Glutamatergic neuron (in vitro differentiated cells): ENCODE measurements around the gene GRM1. TPM values are rescaled to one million over a fixed set of nuclear protein-coding genes. Genes with fewer than 3 reads are reported as not detected.

Experiments
- DNase-seq: peaks from one replicate; pipeline ENCODE4 v3.0.0; 2022
- H3K27ac Mint-ChIP-seq: one replicate; pipeline ENCODE4 v1.8.0; 2020; ENCODE audit warnings: mild to moderate bottlenecking, mixed read lengths, inconsistent platforms; ENCODE audit not compliant: unreplicated experiment
- H3K27me3 Mint-ChIP-seq: one replicate; pipeline ENCODE4 v1.8.0; 2020; ENCODE audit warnings: mild to moderate bottlenecking, moderate library complexity, mixed read lengths, inconsistent platforms; ENCODE audit not compliant: unreplicated experiment
- H3K36me3 Mint-ChIP-seq: one replicate; pipeline ENCODE4 v1.8.0; 2020; ENCODE audit warnings: mild to moderate bottlenecking, mixed read lengths, inconsistent platforms; ENCODE audit not compliant: unreplicated experiment
- H3K4me1 Mint-ChIP-seq: one replicate; pipeline ENCODE4 v1.8.0; 2020; ENCODE audit warnings: mild to moderate bottlenecking, low read depth, mixed read lengths, inconsistent platforms; ENCODE audit not compliant: unreplicated experiment
- H3K4me3 Mint-ChIP-seq: one replicate; pipeline ENCODE4 v1.8.0; 2020; ENCODE audit warnings: mild to moderate bottlenecking, mixed read lengths, inconsistent platforms; ENCODE audit not compliant: unreplicated experiment
- H3K9me3 Mint-ChIP-seq: one replicate; pipeline ENCODE4 v1.8.0; 2020; ENCODE audit warnings: mild to moderate bottlenecking, moderate library complexity, mixed read lengths, inconsistent platforms; ENCODE audit not compliant: unreplicated experiment
- CTCF ChIP-seq: fragments of 200-600 bp; sonication (generic); IDR thresholded peaks from one replicate; pipeline ENCODE4 v1.5.0; 2021; ENCODE audit not compliant: partially characterized antibody, unreplicated experiment
- total RNA-seq: library from RNA; stranded (reverse); fragmentation: NEBNext Ultra II Directional; extraction: Animal tissue kit (Norgen Biotek cat#: 25700); gene quantifications from one replicate; pipeline ENCODE4 v1.2.1, GENCODE V29; 2021; ENCODE audit not compliant: unreplicated experiment

GRM1 gene
- total RNA-seq, 1 donor from 2014 or later: 0.17 TPM

GRCh38 chr6:146066506-146066905 is 37.6 kb downstream of the GRM1 start:
- Mint-ChIP-seq H3K27me3 (no peaks in the 10 kb centered on the region), H3K4me3 (no peak overlapping the region), H3K9me3 (no peaks in the 10 kb centered on the region), H3K4me1 (no peaks in the 10 kb centered on the region), H3K36me3 (no peaks in the 10 kb centered on the region), H3K27ac (no peak overlapping the region)
- DNase-seq: no peak
- no peak for TF ChIP-seq CTCF

GRCh38 chr6:146071781-146072180 is 42.9 kb downstream of the GRM1 start:
- no peaks in the 10 kb centered on the region for H3K36me3 Mint-ChIP-seq
- TF ChIP-seq CTCF: no peak
- H3K9me3 Mint-ChIP-seq: no peaks in the 10 kb centered on the region
- H3K4me3 Mint-ChIP-seq: no peak overlapping the region
- no peaks in the 10 kb centered on the region for H3K4me1 Mint-ChIP-seq
- DNase-seq: no peak
- H3K27ac Mint-ChIP-seq: no peak overlapping the region
- H3K27me3 Mint-ChIP-seq: no peaks in the 10 kb centered on the region

- Mint-ChIP-seq H3K27me3 (no peaks in the 10 kb centered on the region), H3K27ac (no peak overlapping the region), H3K4me3 (no peak overlapping the region), H3K9me3 (no peaks in the 10 kb centered on the region), H3K4me1 (no peaks in the 10 kb centered on the region), H3K36me3 (no peaks in the 10 kb centered on the region)
- no peak for TF ChIP-seq CTCF
- no peak for DNase-seq
Observed at GRCh38 chr6:146077992-146078391, 49.1 kb downstream of the GRM1 start.

GRCh38 chr6:146087386-146087785 is 58.5 kb downstream of the GRM1 start:
- Mint-ChIP-seq H3K9me3 (no peaks in the 10 kb centered on the region), H3K4me3 (no peak overlapping the region)

GRCh38 chr6:146090474-146090873 is 61.6 kb downstream of the GRM1 start:
- H3K27ac Mint-ChIP-seq: no peak overlapping the region
- no peaks in the 10 kb centered on the region for H3K4me1 Mint-ChIP-seq
- H3K4me3 Mint-ChIP-seq: no peak overlapping the region
- peaks cover 2% of the 10 kb centered on the region for H3K9me3 Mint-ChIP-seq
- H3K27me3 Mint-ChIP-seq: no peaks in the 10 kb centered on the region
- no peaks in the 10 kb centered on the region for H3K36me3 Mint-ChIP-seq
- TF ChIP-seq CTCF: no peak
- no peak for DNase-seq

More at GRCh38 chr6:146087386-146087785, 58.5 kb downstream of the GRM1 start:
- DNase-seq: no peak
- no peak for TF ChIP-seq CTCF
- no peaks in the 10 kb centered on the region for H3K36me3 Mint-ChIP-seq
- H3K4me1 Mint-ChIP-seq: no peaks in the 10 kb centered on the region
- no peaks in the 10 kb centered on the region for H3K27me3 Mint-ChIP-seq
- no peak overlapping the region for H3K27ac Mint-ChIP-seq
